HCT116 (cell line): Measurements from ENCODE around the gene KLHDC3. TPM values are rescaled to one million over a fixed set of nuclear protein-coding genes. Genes with fewer than 3 reads are reported as not detected.

Experiments
- ATAC-seq: fragments of 200-7000 bp; cut with Tn5 transposase; 2 replicates; pipeline ENCODE4 v1.9.1; 2020; ENCODE audit warnings: mild to moderate bottlenecking, moderate library complexity
- BruUV-seq: library from RNA; stranded (reverse); fragments of 400-500 nt; replicated peaks from 2 replicates; lab custom pipeline; 2021; lab: Mats Ljungman, UMichigan
- CTCF ChIA-PET: fragments of 300-600 bp; sonication (Branson Sonifier 250); formaldehyde crosslinking; loops from one replicate; lab custom pipeline; 2021; ENCODE audit warnings: antibody characterized with exemption; lab: Charles Lee
- POLR2A ChIA-PET: fragments of 300-600, 350-600 bp; sonication (Branson Sonifier 250); formaldehyde crosslinking; loops from one replicate; lab custom pipeline; 2021; ENCODE audit warnings: antibody characterized with exemption; lab: Charles Lee
- RAD21 ChIA-PET, 2 experiments: fragments of 300-600 bp; sonication (Branson Sonifier 250); formaldehyde crosslinking; loops; one replicate each; lab custom pipeline; 2023; ENCODE audit warnings: low total read pairs in 2 of 2; ENCODE audit not compliant: uncharacterized antibody in 2 of 2, unreplicated experiment in 2 of 2, low non-redundant PET in 1 of 2; lab: Charles Lee
- DNase-seq: peaks from one replicate; pipeline ENCODE4 v3.0.0-alpha.2; 2010; ENCODE audit warnings: low read depth, low spot score
- H2AFZ ChIP-seq: fragments of 200-600 bp; shearing (Covaris generic), sonication (generic); 2 replicates; pipeline ENCODE4 v1.6.1; 2017; ENCODE audit warnings: low read depth, mixed run types, mixed read lengths, antibody characterized with exemption, low read length; ENCODE audit not compliant: poor library complexity, severe bottlenecking
- H3K27ac ChIP-seq: 2 replicates; pipeline ENCODE4 v1.5.1; 2012; ENCODE audit warnings: low read depth, low read length
- H3K27me3 ChIP-seq: fragments of 200-600 bp; sonication (generic); 2 replicates; pipeline ENCODE4 v1.6.1; 2016; ENCODE audit warnings: mixed run types, low read length, mixed read lengths; ENCODE audit not compliant: insufficient read depth
- H3K36me3 ChIP-seq, 2 experiments: fragments of 200-500 bp in 1 of 2; fragments of 200-600 bp in 1 of 2; sonication (Bioruptor generic) in 1 of 2; sonication (generic) in 1 of 2; 2 replicates each; pipeline versions ENCODE4 v1.5.1 to v1.6.1; 2014 to 2016; ENCODE audit warnings: low read length in 2 of 2, inconsistent platforms in 1 of 2, mixed read lengths in 1 of 2, mixed run types in 1 of 2; ENCODE audit not compliant: insufficient read depth in 2 of 2, control insufficient read depth in 1 of 2
- H3K4me1 ChIP-seq, 2 experiments: fragments of 200-600 bp in 1 of 2; sonication (generic) in 1 of 2; 2 replicates each; pipeline versions ENCODE4 v1.5.1 to v1.6.1; 2012 to 2017; ENCODE audit warnings: low read length in 2 of 2, inconsistent platforms in 1 of 2, mild to moderate bottlenecking in 1 of 2, mixed read lengths in 1 of 2, mixed run types in 1 of 2, moderate library complexity in 1 of 2; ENCODE audit not compliant: insufficient read depth in 2 of 2, control insufficient read depth in 1 of 2
- H3K4me2 ChIP-seq: fragments of 200-600 bp; sonication (generic); 2 replicates; pipeline ENCODE4 v1.6.1; 2017; ENCODE audit warnings: mixed run types, low read length, mixed read lengths
- H3K4me3 ChIP-seq, 2 experiments: fragments of 200-600 bp in 1 of 2; sonication (generic) in 1 of 2; replicated peaks in 1 of 2; 2 replicates each; pipeline ENCODE4 v1.5.1; 2011 to 2016; ENCODE audit warnings: low read length in 2 of 2, control low read depth in 1 of 2, low read depth in 1 of 2, mild to moderate bottlenecking in 1 of 2, mixed read lengths in 1 of 2, mixed run types in 1 of 2
- H3K79me2 ChIP-seq: fragments of 200-600 bp; sonication (generic); 2 replicates; pipeline ENCODE4 v1.6.1; 2017; ENCODE audit warnings: mild to moderate bottlenecking, mixed run types, low read length, moderate library complexity, mixed read lengths; ENCODE audit not compliant: insufficient read depth
- H3K9ac ChIP-seq: fragments of 200-600 bp; sonication (generic); 2 replicates; pipeline ENCODE4 v1.6.1; 2016; ENCODE audit warnings: low read length, mixed read lengths
- H3K9me2 ChIP-seq: fragments of 200-600 bp; sonication (generic), shearing (Covaris generic); 2 replicates; pipeline ENCODE4 v1.6.1; 2017; ENCODE audit warnings: mixed run types, mild to moderate bottlenecking, moderate library complexity; ENCODE audit not compliant: insufficient read depth
- H3K9me3 ChIP-seq, 2 experiments: fragments of 200-500 bp in 1 of 2; fragments of 200-600 bp in 1 of 2; sonication (Bioruptor generic) in 1 of 2; sonication (generic) in 1 of 2; 2 replicates each; pipeline ENCODE4 v1.6.1; 2014 to 2017; ENCODE audit warnings: low read length in 2 of 2, mixed read lengths in 2 of 2, inconsistent platforms in 1 of 2, low read depth in 1 of 2, mild to moderate bottlenecking in 1 of 2, mixed run types in 1 of 2, moderate library complexity in 1 of 2; ENCODE audit not compliant: control insufficient read depth in 1 of 2, insufficient read depth in 1 of 2
- H4K20me1 ChIP-seq: fragments of 200-600 bp; sonication (generic), shearing (Covaris generic); 2 replicates; pipeline ENCODE4 v1.6.1; 2017; ENCODE audit warnings: mixed run types, mild to moderate bottlenecking, moderate library complexity; ENCODE audit not compliant: insufficient read depth
- ATF3 ChIP-seq: IDR thresholded peaks from 2 replicates; pipeline ENCODE4 v1.6.1; 2012
- ELF1 ChIP-seq: IDR thresholded peaks from 2 replicates; pipeline ENCODE4 v1.6.1; 2012; ENCODE audit warnings: low read depth, borderline replicate concordance
- EZH2 ChIP-seq: fragments of 200-600 bp; sonication (generic); IDR thresholded peaks from 2 replicates; pipeline ENCODE4 v1.6.1; 2017; ENCODE audit warnings: antibody characterized with exemption, mixed run types
- FOSL1 ChIP-seq: IDR thresholded peaks from 2 replicates; pipeline ENCODE4 v1.6.1; 2012; ENCODE audit warnings: low read depth
- MAX ChIP-seq: IDR thresholded peaks from 2 replicates; pipeline ENCODE4 v1.6.1; 2012
- POLR2AphosphoS5 ChIP-seq: IDR thresholded peaks from 2 replicates; pipeline ENCODE4 v1.6.1; 2011; ENCODE audit warnings: mild to moderate bottlenecking, low read depth, low read length, moderate library complexity
- SP1 ChIP-seq: IDR thresholded peaks from 2 replicates; pipeline ENCODE4 v1.6.1; 2012; ENCODE audit warnings: low read depth
- SRF ChIP-seq: IDR thresholded peaks from 2 replicates; pipeline ENCODE4 v1.6.1; 2012; ENCODE audit warnings: low read depth
- ZNF274 ChIP-seq: fragments of 200-500 bp; sonication (Bioruptor generic); IDR thresholded peaks from 2 replicates; pipeline ENCODE4 v1.6.1; 2014; ENCODE audit warnings: mild to moderate bottlenecking, low read depth, low read length, inconsistent platforms
- intact Hi-C: fragments of 100-400 bp; cut with micrococcal nuclease; formaldehyde crosslinking; loops from 2 replicates; pipeline ENCODE4 v1.10.0; 2022
- total RNA-seq: library from RNA; stranded (reverse); gene quantifications from one replicate; pipeline ENCODE4 v1.2.1, GENCODE V29; 2021; ENCODE audit not compliant: unreplicated experiment

KLHDC3 gene
- total RNA-seq, 1 experiment from 2014 or later, result 67.2 TPM

GRCh38 chr6:43060755-43061633 lies 46.9 kb downstream of the KLHDC3 start:
- BruUV-seq, result TSS peak; percentile 68
- no peak overlapping the region for H3K27ac ChIP-seq
- ChIA-PET CTCF (no interaction called here), RAD21 (no interaction called here)
- peak overlapping the region; percentile 81 for H3K4me2 ChIP-seq
- H3K36me3 ChIP-seq, result peaks cover 0 to 10% of the 10 kb centered on the region in 2 experiments; a peak in 1 of 4 replicates
- no peaks in the 10 kb centered on the region for H3K9me2 ChIP-seq
- no peak for DNase-seq
- no peaks in the 10 kb centered on the region for H3K27me3 ChIP-seq
- H2AFZ ChIP-seq, result no peak overlapping the region
- peaks cover 8 to 20% of the 10 kb centered on the region in 2 experiments; a peak in 3 of 4 replicates for H3K4me1 ChIP-seq
- peaks cover 20% of the 10 kb centered on the region for H3K79me2 ChIP-seq
- peak overlapping the region in 1 of 2 experiments; percentile 89; a peak in 1 of 4 replicates for H3K4me3 ChIP-seq
- no peak for ATAC-seq
- no peaks in the 10 kb centered on the region for H4K20me1 ChIP-seq
- no peak overlapping the region for H3K9ac ChIP-seq
- intact Hi-C loops, result no loop called here
- TF ChIP-seq SP1 (no peak), FOSL1 (no peak), ELF1 (no peak), POLR2AphosphoS5 (no peak), SRF (no peak), ZNF274 (no peak), EZH2 (no peak), ATF3 (no peak), MAX (no peak)
- TF ChIP-seq, all 23 proteins: peak for 0
- POLR2A ChIA-PET, result no interaction called here
- no peaks in the 10 kb centered on the region for H3K9me3 ChIP-seq
